DOHH2 (cell line): ENCODE measurements around the gene S1PR2.

Experiments used
- H3F3A ChIP-seq: fragments of 200-600 bp; sonication (generic), shearing (Covaris generic); 2 replicates; pipeline ENCODE4 v1.6.0; 2016; ENCODE audit warnings: antibody characterized with exemption, mild to moderate bottlenecking; ENCODE audit not compliant: control insufficient read depth, insufficient read depth
- H3K27ac ChIP-seq: fragments of 200-600 bp; sonication (generic); 2 replicates; pipeline ENCODE4 v1.5.1; 2014; ENCODE audit warnings: low read depth, mild to moderate bottlenecking, low read length, moderate library complexity
- H3K27me3 ChIP-seq: fragments of 200-600 bp; sonication (generic); 2 replicates; pipeline ENCODE4 v1.6.1; 2014; ENCODE audit warnings: mild to moderate bottlenecking, low read length, mixed read lengths; ENCODE audit not compliant: control insufficient read depth
- H3K36me3 ChIP-seq: fragments of 200-600 bp; sonication (generic); 2 replicates; pipeline ENCODE4 v1.6.1; 2014; ENCODE audit warnings: mild to moderate bottlenecking, low read length, moderate library complexity, mixed read lengths; ENCODE audit not compliant: control insufficient read depth
- H3K4me1 ChIP-seq: fragments of 200-600 bp; sonication (generic); 2 replicates; pipeline ENCODE4 v1.6.1; 2014; ENCODE audit warnings: mild to moderate bottlenecking, low read length, mixed read lengths; ENCODE audit not compliant: control insufficient read depth
- H3K4me2 ChIP-seq: fragments of 200-600 bp; sonication (generic); 2 replicates; pipeline ENCODE4 v1.6.0; 2014; ENCODE audit warnings: mild to moderate bottlenecking, low read length, moderate library complexity
- H3K4me3 ChIP-seq: fragments of 200-600 bp; sonication (generic); 2 replicates; pipeline ENCODE4 v1.5.1; 2014; ENCODE audit warnings: mild to moderate bottlenecking, low read length, mixed read lengths
- H3K79me2 ChIP-seq: fragments of 200-600 bp; sonication (generic); 2 replicates; pipeline ENCODE4 v1.6.1; 2014; ENCODE audit warnings: mild to moderate bottlenecking, low read length, mixed read lengths; ENCODE audit not compliant: control insufficient read depth
- H3K9me2 ChIP-seq: fragments of 200-600 bp; sonication (generic); replicated peaks from 2 replicates; pipeline ENCODE4 v1.6.1; 2014; ENCODE audit warnings: mild to moderate bottlenecking, low read length, mixed read lengths; ENCODE audit not compliant: control insufficient read depth
- H3K9me3 ChIP-seq: fragments of 200-600 bp; sonication (generic); 2 replicates; pipeline ENCODE4 v1.6.1; 2014; ENCODE audit warnings: antibody characterized with exemption, low read length, mixed read lengths; ENCODE audit not compliant: control insufficient read depth, insufficient read depth
- H4K20me1 ChIP-seq: fragments of 200-600 bp; sonication (generic); 2 replicates; pipeline ENCODE4 v1.6.0; 2014; ENCODE audit warnings: low read depth, mild to moderate bottlenecking, antibody characterized with exemption, low read length, moderate library complexity; ENCODE audit not compliant: control insufficient read depth, insufficient read depth
- CTCF ChIP-seq: fragments of 200-600 bp; sonication (generic); IDR thresholded peaks from one replicate; pipeline ENCODE4 v1.5.1; 2014; ENCODE audit warnings: antibody characterized with exemption, mild to moderate bottlenecking, low read depth, low read length; ENCODE audit not compliant: poor library complexity, severe bottlenecking
- EZH2phosphoT487 ChIP-seq: fragments of 200-600 bp; sonication (generic); IDR thresholded peaks from 2 replicates; pipeline ENCODE4 v1.6.1; 2017; ENCODE audit warnings: borderline replicate concordance, mild to moderate bottlenecking, antibody characterized with exemption, low read length, moderate library complexity, mixed read lengths

The S1PR2 gene

GRCh38 chr19:10173527-10173926 is 57.6 kb downstream of the S1PR2 start:
- no peak overlapping the region for H3K4me2 ChIP-seq
- peaks cover 18% of the 10 kb centered on the region for H3F3A ChIP-seq

More at GRCh38 chr19:10173527-10173926, 57.6 kb downstream of the S1PR2 start:
- Histone ChIP-seq H3K9me2 (no peaks in the 10 kb centered on the region), H3K27ac (no peak overlapping the region), H4K20me1 (peaks cover 25% of the 10 kb centered on the region; the same call in 1 of the 2 replicates), H3K4me3 (no peak overlapping the region), H3K36me3 (peaks cover 88% of the 10 kb centered on the region), H3K9me3 (no peaks in the 10 kb centered on the region), H3K4me1 (no peaks in the 10 kb centered on the region), H3K79me2 (peaks cover 84% of the 10 kb centered on the region), H3K27me3 (no peaks in the 10 kb centered on the region)
- TF ChIP-seq CTCF: no peak
- TF ChIP-seq EZH2phosphoT487: no peak
